MM.1S (cell line): ENCODE data around the gene NAIP.
"Not testable (repeated sequence)": the region's sequence is repeated elsewhere in the genome, so short reads cannot be mapped to it uniquely, and the experiment has no call there.

Source experiments
- DNase-seq: peaks from one replicate; pipeline ENCODE4 v3.0.0-alpha.2; 2015
- H2AFZ ChIP-seq: fragments of 300-600 bp; sonication (generic); 2 replicates; pipeline ENCODE4 v1.6.0; 2016; ENCODE audit warnings: antibody characterized with exemption, low read length
- H3F3A ChIP-seq: fragments of 300-600 bp; sonication (generic); 2 replicates; pipeline ENCODE4 v1.6.1; 2016; ENCODE audit warnings: mild to moderate bottlenecking, antibody characterized with exemption, low read length, moderate library complexity, mixed read lengths; ENCODE audit not compliant: insufficient read depth
- H3K27ac ChIP-seq: fragments of 300-600 bp; sonication (generic); 2 replicates; pipeline ENCODE4 v1.5.1; 2016; ENCODE audit warnings: mild to moderate bottlenecking, low read length
- H3K27me3 ChIP-seq: fragments of 300-600 bp; sonication (generic); replicated peaks from 2 replicates; pipeline ENCODE4 v1.6.0; 2016; ENCODE audit warnings: low read length; ENCODE audit not compliant: insufficient read depth
- H3K36me3 ChIP-seq: fragments of 300-600 bp; sonication (generic); replicated peaks from 2 replicates; pipeline ENCODE4 v1.6.1; 2016; ENCODE audit warnings: mild to moderate bottlenecking, low read length, mixed read lengths; ENCODE audit not compliant: insufficient read depth
- H3K4me1 ChIP-seq: fragments of 300-600 bp; sonication (generic); 2 replicates; pipeline ENCODE4 v1.6.1; 2016; ENCODE audit warnings: low read length, mixed read lengths
- H3K4me2 ChIP-seq: fragments of 300-600 bp; sonication (generic); 2 replicates; pipeline ENCODE4 v1.6.0; 2016; ENCODE audit warnings: low read depth, low read length
- H3K4me3 ChIP-seq: fragments of 300-600 bp; sonication (generic); 2 replicates; pipeline ENCODE4 v1.5.1; 2016; ENCODE audit warnings: low read length, mixed read lengths
- H3K79me2 ChIP-seq: fragments of 300-600 bp; sonication (generic); 2 replicates; pipeline ENCODE4 v1.6.1; 2016; ENCODE audit warnings: mixed run types, low read length, mixed read lengths
- H3K9ac ChIP-seq: fragments of 300-600 bp; sonication (generic); 2 replicates; pipeline ENCODE4 v1.6.1; 2016; ENCODE audit warnings: low read length, mixed read lengths
- H3K9me2 ChIP-seq: fragments of 300-600 bp; sonication (generic); replicated peaks from 2 replicates; pipeline ENCODE4 v1.6.1; 2016; ENCODE audit warnings: mild to moderate bottlenecking, low read length, mixed read lengths; ENCODE audit not compliant: insufficient read depth
- H3K9me3 ChIP-seq: fragments of 300-600 bp; sonication (generic); replicated peaks from 2 replicates; pipeline ENCODE4 v1.6.1; 2016; ENCODE audit warnings: mild to moderate bottlenecking, low read length, mixed read lengths; ENCODE audit not compliant: insufficient read depth
- H4K20me1 ChIP-seq: fragments of 300-600 bp; sonication (generic); 2 replicates; pipeline ENCODE4 v1.6.1; 2016; ENCODE audit warnings: mild to moderate bottlenecking, low read length, moderate library complexity, mixed read lengths; ENCODE audit not compliant: insufficient read depth
- EZH2 ChIP-seq: fragments of 300-600 bp; sonication (generic); optimal IDR thresholded peaks from 2 replicates; pipeline ENCODE3; 2017; ENCODE audit warnings: low read depth, mild to moderate bottlenecking, antibody characterized with exemption, low read length, mixed read lengths
- EZH2phosphoT487 ChIP-seq: fragments of 300-600 bp; sonication (generic); IDR thresholded peaks from 2 replicates; pipeline ENCODE4 v1.6.1; 2018; ENCODE audit warnings: antibody characterized with exemption, low read length
- TF ChIP-seq, protein P1 (sequence below): fragments of 300-600 bp; sonication (generic); IDR thresholded peaks from 2 replicates; pipeline ENCODE4 v1.5.1; 2016; ENCODE audit warnings: antibody characterized with exemption, low read length, mixed read lengths

Gene NAIP

DNA sequence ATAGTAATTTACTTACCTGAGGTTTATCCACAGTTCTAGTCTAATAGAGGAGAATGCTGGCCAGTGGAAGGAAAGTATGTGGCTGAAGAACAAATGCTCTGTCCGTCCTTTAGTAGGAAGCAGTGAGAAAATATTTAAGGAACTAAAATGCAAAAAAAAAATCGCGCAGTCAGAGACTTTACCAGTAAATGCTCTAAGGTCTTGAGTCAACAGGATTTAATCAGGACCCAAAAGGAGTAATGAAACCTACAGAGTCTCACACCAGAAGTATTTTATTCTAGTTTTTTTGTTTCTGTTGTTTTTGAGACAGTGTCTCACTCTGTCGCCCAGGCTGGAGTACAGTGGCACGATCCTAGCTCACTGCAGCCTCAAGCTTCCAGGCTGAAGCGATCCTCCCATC is 4.5 kb downstream of the NAIP start:
- not testable (repeated sequence) for H3K4me1 ChIP-seq, H3F3A ChIP-seq, H3K27ac ChIP-seq, H3K36me3 ChIP-seq, DNase-seq, H4K20me1 ChIP-seq, H3K4me2 ChIP-seq, H3K9ac ChIP-seq, H3K9me3 ChIP-seq, H3K4me3 ChIP-seq, H2AFZ ChIP-seq, H3K79me2 ChIP-seq, H3K27me3 ChIP-seq, H3K9me2 ChIP-seq

DNA sequence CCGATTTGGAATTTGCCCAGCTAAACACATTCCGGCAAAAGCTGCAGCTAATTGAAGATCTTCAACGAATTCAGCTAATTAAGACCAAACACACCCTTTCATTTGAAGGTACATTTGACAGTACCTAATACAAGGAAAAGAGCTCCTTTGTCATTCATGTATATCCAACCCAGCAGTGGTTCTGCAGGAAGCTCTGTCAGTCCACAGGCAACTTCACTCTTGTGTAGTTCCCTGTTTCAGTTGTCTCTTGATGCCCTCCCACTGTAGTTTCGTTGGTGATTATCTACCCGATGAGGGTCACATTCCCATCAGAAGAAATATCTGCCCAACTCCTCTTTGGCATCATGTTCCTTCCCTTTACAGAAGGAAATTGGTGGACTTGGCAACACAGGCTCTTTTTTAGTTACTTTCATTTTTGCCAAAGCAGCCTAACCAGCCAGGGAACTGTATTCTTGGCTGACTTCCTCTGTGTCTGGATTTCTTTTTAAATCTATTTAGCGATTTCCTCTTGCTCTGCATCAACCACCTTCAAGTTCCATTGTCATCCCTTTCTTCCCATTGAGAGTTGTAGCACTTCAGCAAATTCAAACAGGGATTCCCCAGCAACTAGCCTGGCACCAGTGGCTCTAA is 6.6 kb downstream of the NAIP start:
- H3K27ac ChIP-seq, H3K9me3 ChIP-seq, H3K9me2 ChIP-seq, H3K4me3 ChIP-seq, H2AFZ ChIP-seq, H3K79me2 ChIP-seq, H3K9ac ChIP-seq, H4K20me1 ChIP-seq, DNase-seq, H3K36me3 ChIP-seq, H3K27me3 ChIP-seq, H3F3A ChIP-seq, H3K4me2 ChIP-seq, H3K4me1 ChIP-seq: not testable (repeated sequence)

DNA sequence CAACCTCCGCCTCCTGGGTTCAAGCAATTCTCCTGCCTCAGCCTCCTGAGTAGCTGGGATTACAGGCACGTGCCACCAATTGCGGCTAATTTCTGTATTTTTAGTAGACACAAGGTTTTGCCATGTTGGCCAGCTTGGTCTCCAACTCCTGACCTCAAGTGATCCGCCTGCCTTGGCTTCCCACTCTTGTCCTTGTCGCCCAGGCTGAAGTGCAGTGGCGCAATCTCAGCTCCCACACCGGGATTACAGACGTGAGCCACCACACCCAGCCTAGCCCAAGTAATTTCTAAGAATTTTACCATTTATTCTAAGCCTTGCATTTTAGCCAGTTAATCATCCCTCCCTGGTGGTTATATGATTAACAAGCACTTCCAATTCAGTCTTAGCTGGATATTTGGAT is 11.0 kb downstream of the NAIP start:
- H3K27ac ChIP-seq = no peak overlapping the region
- no peaks in the 10 kb centered on the region for H3K4me1 ChIP-seq
- no peaks in the 10 kb centered on the region for H3K9me2 ChIP-seq
- no peaks in the 10 kb centered on the region for H3K9me3 ChIP-seq
- no peak overlapping the region for H3K4me3 ChIP-seq
- TF ChIP-seq EZH2phosphoT487 (no peak), EZH2 (no peak)
- TF ChIP-seq, protein P1, sequence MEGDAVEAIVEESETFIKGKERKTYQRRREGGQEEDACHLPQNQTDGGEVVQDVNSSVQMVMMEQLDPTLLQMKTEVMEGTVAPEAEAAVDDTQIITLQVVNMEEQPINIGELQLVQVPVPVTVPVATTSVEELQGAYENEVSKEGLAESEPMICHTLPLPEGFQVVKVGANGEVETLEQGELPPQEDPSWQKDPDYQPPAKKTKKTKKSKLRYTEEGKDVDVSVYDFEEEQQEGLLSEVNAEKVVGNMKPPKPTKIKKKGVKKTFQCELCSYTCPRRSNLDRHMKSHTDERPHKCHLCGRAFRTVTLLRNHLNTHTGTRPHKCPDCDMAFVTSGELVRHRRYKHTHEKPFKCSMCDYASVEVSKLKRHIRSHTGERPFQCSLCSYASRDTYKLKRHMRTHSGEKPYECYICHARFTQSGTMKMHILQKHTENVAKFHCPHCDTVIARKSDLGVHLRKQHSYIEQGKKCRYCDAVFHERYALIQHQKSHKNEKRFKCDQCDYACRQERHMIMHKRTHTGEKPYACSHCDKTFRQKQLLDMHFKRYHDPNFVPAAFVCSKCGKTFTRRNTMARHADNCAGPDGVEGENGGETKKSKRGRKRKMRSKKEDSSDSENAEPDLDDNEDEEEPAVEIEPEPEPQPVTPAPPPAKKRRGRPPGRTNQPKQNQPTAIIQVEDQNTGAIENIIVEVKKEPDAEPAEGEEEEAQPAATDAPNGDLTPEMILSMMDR = no peak
- no peaks in the 10 kb centered on the region for H3K79me2 ChIP-seq
- H4K20me1 ChIP-seq = no peaks in the 10 kb centered on the region
- DNase-seq = no peak
- H2AFZ ChIP-seq = no peak overlapping the region
- H3F3A ChIP-seq = no peaks in the 10 kb centered on the region
- no peak overlapping the region for H3K4me2 ChIP-seq
- no peaks in the 10 kb centered on the region for H3K36me3 ChIP-seq
- no peaks in the 10 kb centered on the region for H3K27me3 ChIP-seq
- no peak overlapping the region for H3K9ac ChIP-seq

DNA sequence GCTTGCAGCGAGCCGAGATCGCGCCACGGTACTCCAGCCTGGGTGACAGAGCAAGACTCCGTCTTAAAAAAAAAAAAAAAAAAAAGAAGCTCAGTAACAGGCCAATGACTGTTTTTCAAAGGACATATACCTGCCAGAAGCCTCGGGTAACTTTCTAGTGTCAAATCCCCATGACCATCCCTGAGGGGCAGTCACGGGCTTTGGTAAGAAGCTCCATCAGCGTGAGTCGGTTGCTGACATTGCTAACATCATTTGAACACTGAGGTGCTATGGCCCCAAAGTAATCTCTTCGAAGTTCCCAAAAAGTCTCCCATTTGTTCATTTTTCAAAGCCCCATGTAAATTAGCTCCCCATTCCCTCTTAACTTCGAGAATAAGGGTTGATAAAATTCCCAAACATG is 11.6 kb downstream of the NAIP start:
- TF ChIP-seq, protein P1 = no peak
- no peak for TF ChIP-seq EZH2
- Histone ChIP-seq H4K20me1 (no peaks in the 10 kb centered on the region), H3K9me2 (no peaks in the 10 kb centered on the region), H3K9ac (no peak overlapping the region), H2AFZ (no peak overlapping the region), H3K79me2 (no peaks in the 10 kb centered on the region), H3K27me3 (no peaks in the 10 kb centered on the region), H3F3A (no peaks in the 10 kb centered on the region), H3K4me2 (no peak overlapping the region), H3K4me1 (no peaks in the 10 kb centered on the region), H3K27ac (no peak overlapping the region), H3K9me3 (no peaks in the 10 kb centered on the region), H3K36me3 (no peaks in the 10 kb centered on the region), H3K4me3 (no peak overlapping the region)
- no peak for DNase-seq
